Hair follicular keratinocyte (primary cell): ENCODE results near the gene PARD3. TPM values are rescaled to one million over a fixed set of nuclear protein-coding genes. Genes with fewer than 3 reads are reported as not detected.

Source experiments
- total RNA-seq: library from RNA; depleted of rRNA; stranded (reverse); fragments of >200 nt; gene quantifications from 2 replicates; pipeline ENCODE4 v1.2.3, GENCODE V29; 2015

The PARD3 gene
- 37.2 and 43.2 TPM in 2 replicates for total RNA-seq

GRCh38 chr10:34815185-34816084, at the start of gene PARD3:
Gene PARD3, minus strand, starts transcription at chr10:34815296. Its CDS starts 301 bp downstream, at chr10:34814995.

